ENCODE measurements around the gene LMOD3.

DNA sequence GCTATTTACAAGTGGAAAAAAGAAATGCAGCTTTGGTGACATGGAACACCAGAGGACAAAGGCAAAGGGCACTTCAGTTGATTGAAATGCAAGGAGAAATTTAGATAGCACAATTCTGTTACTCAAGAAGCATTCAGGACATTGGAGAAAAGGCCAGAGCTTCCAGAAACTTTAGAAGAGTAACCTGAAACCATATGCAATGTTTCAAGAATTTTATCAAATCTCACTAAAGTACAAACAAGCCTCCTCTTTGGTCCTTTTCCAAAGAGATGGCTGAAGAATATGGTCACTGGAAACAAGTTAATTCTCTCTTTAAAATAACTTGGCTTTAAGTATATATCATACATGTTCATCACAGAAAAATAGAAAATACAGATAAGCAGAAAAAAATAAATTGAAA lies 14.6 kb upstream of the LMOD3 start:
- TF ChIP-seq, protein P1, sequence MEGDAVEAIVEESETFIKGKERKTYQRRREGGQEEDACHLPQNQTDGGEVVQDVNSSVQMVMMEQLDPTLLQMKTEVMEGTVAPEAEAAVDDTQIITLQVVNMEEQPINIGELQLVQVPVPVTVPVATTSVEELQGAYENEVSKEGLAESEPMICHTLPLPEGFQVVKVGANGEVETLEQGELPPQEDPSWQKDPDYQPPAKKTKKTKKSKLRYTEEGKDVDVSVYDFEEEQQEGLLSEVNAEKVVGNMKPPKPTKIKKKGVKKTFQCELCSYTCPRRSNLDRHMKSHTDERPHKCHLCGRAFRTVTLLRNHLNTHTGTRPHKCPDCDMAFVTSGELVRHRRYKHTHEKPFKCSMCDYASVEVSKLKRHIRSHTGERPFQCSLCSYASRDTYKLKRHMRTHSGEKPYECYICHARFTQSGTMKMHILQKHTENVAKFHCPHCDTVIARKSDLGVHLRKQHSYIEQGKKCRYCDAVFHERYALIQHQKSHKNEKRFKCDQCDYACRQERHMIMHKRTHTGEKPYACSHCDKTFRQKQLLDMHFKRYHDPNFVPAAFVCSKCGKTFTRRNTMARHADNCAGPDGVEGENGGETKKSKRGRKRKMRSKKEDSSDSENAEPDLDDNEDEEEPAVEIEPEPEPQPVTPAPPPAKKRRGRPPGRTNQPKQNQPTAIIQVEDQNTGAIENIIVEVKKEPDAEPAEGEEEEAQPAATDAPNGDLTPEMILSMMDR (IDR thresholded peaks at IDR 0.05), result no peak
- no peak for TF ChIP-seq POLR2A (IDR thresholded peaks at IDR 0.05)

All from adrenal gland (tissue), 5 donors.